Heart left ventricle (tissue), 13 donors: ENCODE measurements around the gene PELO.

ENCODE experiments used
- CTCF ChIP-seq, 12 donors: fragments of 200-600 bp; sonication (generic) in 4 of 12; IDR thresholded peaks; one replicate each; pipeline versions ENCODE4 v1.5.0 to v1.8.0; 2018 to 2022; ENCODE audit warnings: antibody characterized with exemption in 12 of 12, mild to moderate bottlenecking in 5 of 12
- POLR2A ChIP-seq, 2 donors: fragments of 450-650 bp; IDR thresholded peaks; one replicate each; pipeline ENCODE4 v1.6.1; 2017; ENCODE audit warnings: antibody characterized with exemption in 2 of 2, mild to moderate bottlenecking in 2 of 2, moderate library complexity in 2 of 2
- donor health status: ischemic (EF 13 %, LVEDD 7.1; RV severe dilation, severe dysfunction).
- donor health status: DM: no; HTN: yes; CAD: no.
- donor health status: DM: no; HTN: no; CAD: no.
- donor health status: ischemic (EF 25% LVEDD 6.9; RV normal size, moderate dysfunction).
- donor health status: ischemic (EF 25% LVEDD 5.7; RV mildly dilated, moderate dysfunction).
- donor health status: ischemic (EF 35%, LVEDD 5.7; RV mildly dilated, moderate dysfunction).
- donor health status: nonischemic (EF 11% LVEDD 7.7; RV severe dilation, severe dysfunction).
- donor health status: DM: yes; HTN: yes; CAD: no.
- donor health status: PGD.
- donor health status: ischemic (EF 29% LVEDD 5.4; RV normal size, mild dysfunction).
- donor health status: nonischemic (EF 23%, LVEDD 6.1; RV moderate dilation, normal function).

GRCh38 chr5:52776116-52776515 lies 11.6 kb upstream of the PELO start:
- TF ChIP-seq CTCF (IDR thresholded peaks at IDR 0.05), result no peak
- no peak for TF ChIP-seq POLR2A (IDR thresholded peaks at IDR 0.05)
